OCI-LY7 (cell line): Measurements from ENCODE around the gene ZMPSTE24. TPM values are rescaled to one million over a fixed set of nuclear protein-coding genes. Genes with fewer than 3 reads are reported as not detected.

Source experiments
- BruUV-seq: library from RNA; stranded (reverse); fragments of 400-500 nt; replicated peaks from 2 replicates; lab custom pipeline; 2021; lab: Mats Ljungman, UMichigan
- CTCF ChIA-PET: fragments of 300-600 bp; sonication (Branson Sonifier 250); formaldehyde crosslinking; loops from one replicate; lab custom pipeline; 2022; ENCODE audit warnings: antibody characterized with exemption; ENCODE audit not compliant: unreplicated experiment; lab: Charles Lee
- POLR2A ChIA-PET: fragments of 300-600 bp; sonication (Branson Sonifier 250); formaldehyde crosslinking; loops from one replicate; lab custom pipeline; 2022; ENCODE audit warnings: antibody characterized with exemption; lab: Charles Lee
- DNase-seq: peaks from one replicate; pipeline ENCODE4 v3.0.0-alpha.2; 2015; ENCODE audit warnings: low spot score
- H2AFZ ChIP-seq: fragments of 200-600 bp; sonication (generic), shearing (Covaris generic); 2 replicates; pipeline ENCODE4 v1.6.1; 2014; ENCODE audit warnings: mild to moderate bottlenecking, antibody characterized with exemption, low read length, moderate library complexity
- H3K27ac ChIP-seq: fragments of 200-600 bp; sonication (generic); 2 replicates; pipeline ENCODE4 v1.5.1; 2014; ENCODE audit warnings: mixed run types, low read depth, mild to moderate bottlenecking, moderate library complexity, low read length, inconsistent platforms; ENCODE audit not compliant: poor library complexity, severe bottlenecking
- H3K36me3 ChIP-seq: fragments of 200-600 bp; sonication (generic); 2 replicates; pipeline ENCODE4 v1.6.1; 2014; ENCODE audit warnings: mild to moderate bottlenecking, antibody characterized with exemption, low read length, moderate library complexity, mixed read lengths; ENCODE audit not compliant: insufficient read depth
- H3K4me1 ChIP-seq: fragments of 200-600 bp; sonication (generic); 2 replicates; pipeline ENCODE4 v1.5.1; 2014; ENCODE audit warnings: mild to moderate bottlenecking, low read length; ENCODE audit not compliant: insufficient read depth, poor library complexity, severe bottlenecking
- H3K4me2 ChIP-seq: fragments of 200-600 bp; sonication (generic); 2 replicates; pipeline ENCODE4 v1.6.1; 2014; ENCODE audit warnings: mild to moderate bottlenecking, low read length
- H3K4me3 ChIP-seq: fragments of 200-600 bp; sonication (generic); 2 replicates; pipeline ENCODE4 v1.5.1; 2014; ENCODE audit warnings: mild to moderate bottlenecking, low read depth, low read length; ENCODE audit not compliant: poor library complexity, severe bottlenecking
- H3K79me2 ChIP-seq: fragments of 200-600 bp; sonication (generic); 2 replicates; pipeline ENCODE4 v1.6.1; 2016; ENCODE audit warnings: low read depth, mild to moderate bottlenecking, low read length, moderate library complexity, mixed read lengths; ENCODE audit not compliant: insufficient read depth
- H3K9me2 ChIP-seq: fragments of 200-600 bp; sonication (generic); 2 replicates; pipeline ENCODE4 v1.6.1; 2016; ENCODE audit warnings: mild to moderate bottlenecking, low read length, mixed read lengths; ENCODE audit not compliant: insufficient read depth
- H3K9me3 ChIP-seq: fragments of 200-600 bp; sonication (generic); 2 replicates; pipeline ENCODE4 v1.6.1; 2014; ENCODE audit warnings: mild to moderate bottlenecking, mixed run types, low read length, mixed read lengths
- H4K20me1 ChIP-seq: fragments of 200-600 bp; sonication (generic); 2 replicates; pipeline ENCODE4 v1.6.1; 2014; ENCODE audit warnings: mild to moderate bottlenecking, antibody characterized with exemption, low read length, moderate library complexity, mixed read lengths; ENCODE audit not compliant: insufficient read depth
- EZH2phosphoT487 ChIP-seq: fragments of 200-600 bp; sonication (generic); IDR thresholded peaks from 2 replicates; pipeline ENCODE4 v1.6.1; 2018; ENCODE audit warnings: low read depth, borderline replicate concordance, mild to moderate bottlenecking, mixed run types, antibody characterized with exemption, low read length, moderate library complexity, mixed read lengths
- intact Hi-C: fragments of 100-400 bp; cut with micrococcal nuclease; formaldehyde crosslinking; loops from one replicate; pipeline ENCODE4 v1.10.0; 2022; ENCODE audit not compliant: unreplicated experiment
- total RNA-seq, 2 experiments: library from RNA; depleted of rRNA in 1 of 2; stranded (reverse); fragments of >200 nt in 1 of 2; shearing (Covaris generic) in 1 of 2; gene quantifications; 2 replicates each; pipeline ENCODE4 v1.2.3, GENCODE V29; 2014 to 2022
- TF ChIP-seq, protein P1 (sequence below): fragments of 200-600 bp; sonication (generic); conservative IDR thresholded peaks from 2 replicates; pipeline ENCODE4 v1.5.1; 2014; ENCODE audit warnings: mild to moderate bottlenecking, antibody characterized with exemption, low read length, moderate library complexity, mixed read lengths

Gene ZMPSTE24
- total RNA-seq, 2 experiments from 2014 or later, result 15.8 to 24.3 TPM

- peak; percentile 50 for DNase-seq
- H3K4me2 ChIP-seq, result no peak overlapping the region
Measured at GRCh38 chr1:40305451-40305850, 47.4 kb downstream of the ZMPSTE24 start.

DNA sequence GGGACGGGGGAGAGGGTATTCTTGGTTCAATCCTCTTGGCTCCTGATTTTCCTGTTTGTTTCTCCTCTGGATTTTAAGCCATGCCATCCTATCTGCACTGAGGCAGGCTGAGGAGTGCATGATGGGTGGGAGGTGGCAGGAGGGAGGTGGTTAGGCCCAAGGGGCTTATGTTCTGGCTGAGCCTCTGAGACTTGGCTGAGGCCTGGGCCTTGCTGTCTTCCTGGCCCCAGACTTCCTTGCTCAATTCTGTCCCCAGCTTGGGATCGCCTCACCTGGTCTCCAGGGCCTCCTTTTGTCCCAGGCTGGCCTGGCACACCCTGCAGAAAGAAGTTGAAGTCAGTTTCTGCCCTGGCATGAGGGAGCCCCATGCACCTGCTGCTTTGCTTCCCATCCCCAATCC lies 47.8 kb downstream of the ZMPSTE24 start:
- Histone ChIP-seq H3K4me3 (no peak overlapping the region), H2AFZ (no peak overlapping the region), H3K4me1 (no peaks in the 10 kb centered on the region), H3K79me2 (no peaks in the 10 kb centered on the region), H4K20me1 (no peaks in the 10 kb centered on the region), H3K36me3 (no peaks in the 10 kb centered on the region), H3K4me2 (no peak overlapping the region), H3K9me3 (no peaks in the 10 kb centered on the region), H3K27ac (no peak overlapping the region), H3K9me2 (no peaks in the 10 kb centered on the region)
- BruUV-seq, result no TSS peak
- ChIA-PET POLR2A (interaction anchor here (1.0 kb wide), 1 partner anchor 152 kb away, joined by 3 read pairs; no protein-coding TSS in a partner anchor), CTCF (interaction anchor here (0.5 to 1.3 kb wide), 2 partner anchors 19 to 153 kb away, joined by 3 to 4 read pairs; no protein-coding TSS in a partner anchor)
- no peak for DNase-seq
- intact Hi-C loops, result loop anchor here (1.0 kb wide), 1 partner anchor 162 kb away; no protein-coding TSS in a partner anchor
- TF ChIP-seq, protein P1, sequence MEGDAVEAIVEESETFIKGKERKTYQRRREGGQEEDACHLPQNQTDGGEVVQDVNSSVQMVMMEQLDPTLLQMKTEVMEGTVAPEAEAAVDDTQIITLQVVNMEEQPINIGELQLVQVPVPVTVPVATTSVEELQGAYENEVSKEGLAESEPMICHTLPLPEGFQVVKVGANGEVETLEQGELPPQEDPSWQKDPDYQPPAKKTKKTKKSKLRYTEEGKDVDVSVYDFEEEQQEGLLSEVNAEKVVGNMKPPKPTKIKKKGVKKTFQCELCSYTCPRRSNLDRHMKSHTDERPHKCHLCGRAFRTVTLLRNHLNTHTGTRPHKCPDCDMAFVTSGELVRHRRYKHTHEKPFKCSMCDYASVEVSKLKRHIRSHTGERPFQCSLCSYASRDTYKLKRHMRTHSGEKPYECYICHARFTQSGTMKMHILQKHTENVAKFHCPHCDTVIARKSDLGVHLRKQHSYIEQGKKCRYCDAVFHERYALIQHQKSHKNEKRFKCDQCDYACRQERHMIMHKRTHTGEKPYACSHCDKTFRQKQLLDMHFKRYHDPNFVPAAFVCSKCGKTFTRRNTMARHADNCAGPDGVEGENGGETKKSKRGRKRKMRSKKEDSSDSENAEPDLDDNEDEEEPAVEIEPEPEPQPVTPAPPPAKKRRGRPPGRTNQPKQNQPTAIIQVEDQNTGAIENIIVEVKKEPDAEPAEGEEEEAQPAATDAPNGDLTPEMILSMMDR, result no peak
- no peak for TF ChIP-seq EZH2phosphoT487

More at GRCh38 chr1:40305451-40305850, 47.4 kb downstream of the ZMPSTE24 start:
- Histone ChIP-seq H3K27ac (no peak overlapping the region), H3K4me3 (no peak overlapping the region), H3K36me3 (no peaks in the 10 kb centered on the region), H4K20me1 (no peaks in the 10 kb centered on the region), H3K4me1 (no peaks in the 10 kb centered on the region), H3K79me2 (no peaks in the 10 kb centered on the region), H3K9me3 (no peaks in the 10 kb centered on the region), H3K9me2 (no peaks in the 10 kb centered on the region), H2AFZ (no peak overlapping the region)
- intact Hi-C loops, result loop anchor here (1.0 kb wide), 1 partner anchor 161 kb away; no protein-coding TSS in a partner anchor
- ChIA-PET CTCF (interaction anchor here (0.5 to 1.3 kb wide), 2 partner anchors 19 to 152 kb away, joined by 3 to 4 read pairs; no protein-coding TSS in a partner anchor), POLR2A (interaction anchor here (1.0 kb wide), 1 partner anchor 152 kb away, joined by 3 read pairs; no protein-coding TSS in a partner anchor)
- TF ChIP-seq, protein P1, result peak; percentile 64
- TF ChIP-seq EZH2phosphoT487, result no peak
- BruUV-seq, result no TSS peak

DNA sequence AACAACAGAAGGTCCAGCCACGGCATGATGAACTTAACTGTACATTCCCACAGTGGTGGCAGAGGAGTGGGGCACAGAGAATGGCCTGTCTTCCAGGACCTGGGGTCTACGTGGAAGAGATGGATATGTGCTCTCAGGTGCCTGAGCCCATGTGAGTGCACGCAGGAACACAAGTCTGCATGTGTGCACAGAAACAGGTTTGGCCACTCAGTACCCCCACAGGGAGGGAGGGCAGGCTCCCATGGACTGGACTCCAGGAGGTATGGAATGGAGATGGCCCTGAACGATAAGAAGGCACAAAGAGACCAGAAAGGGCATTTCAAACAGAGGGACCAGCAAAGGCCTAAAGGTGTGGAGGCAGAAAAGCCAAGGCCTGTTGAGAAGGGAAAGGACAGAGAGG lies 48.3 kb downstream of the ZMPSTE24 start:
- Histone ChIP-seq H3K4me2 (no peak overlapping the region), H3K36me3 (no peaks in the 10 kb centered on the region), H3K4me3 (no peak overlapping the region), H2AFZ (no peak overlapping the region), H3K79me2 (no peaks in the 10 kb centered on the region), H3K4me1 (no peaks in the 10 kb centered on the region), H3K9me2 (no peaks in the 10 kb centered on the region), H3K27ac (no peak overlapping the region), H3K9me3 (no peaks in the 10 kb centered on the region), H4K20me1 (no peaks in the 10 kb centered on the region)
- BruUV-seq, result no TSS peak
- no peak for DNase-seq
- TF ChIP-seq EZH2phosphoT487, result no peak
- TF ChIP-seq, protein P1, result no peak
- ChIA-PET POLR2A (interaction anchor here (1.0 kb wide), 1 partner anchor 153 kb away, joined by 3 read pairs; no protein-coding TSS in a partner anchor), CTCF (interaction anchor here (1.3 kb wide), 1 partner anchor 153 kb away, joined by 3 read pairs; no protein-coding TSS in a partner anchor)
- intact Hi-C loops, result no loop called here
